IPS-20b (cell line): ENCODE data around the gene RPP30.

Source experiments
- H3K27ac ChIP-seq: one replicate; pipeline ENCODE4 v1.5.1; 2013; ENCODE audit warnings: low read length
- H3K27me3 ChIP-seq: 2 replicates; pipeline ENCODE4 v1.6.1; 2013; ENCODE audit warnings: mild to moderate bottlenecking, low read length, inconsistent platforms; ENCODE audit not compliant: insufficient read depth
- H3K36me3 ChIP-seq: 2 replicates; pipeline ENCODE4 v1.6.1; 2013; ENCODE audit warnings: low read depth, mild to moderate bottlenecking, inconsistent platforms, low read length, moderate library complexity; ENCODE audit not compliant: insufficient read depth
- H3K4me1 ChIP-seq: 2 replicates; pipeline ENCODE4 v1.6.1; 2013; ENCODE audit warnings: mild to moderate bottlenecking, control low read depth, inconsistent platforms, low read length, moderate library complexity; ENCODE audit not compliant: insufficient read depth
- H3K4me3 ChIP-seq: 2 replicates; pipeline ENCODE4 v1.5.1; 2013; ENCODE audit warnings: mild to moderate bottlenecking, low read length, inconsistent platforms
- H3K9ac ChIP-seq: 2 replicates; pipeline ENCODE4 v1.6.1; 2013; ENCODE audit warnings: low read depth, mild to moderate bottlenecking, inconsistent platforms, low read length, moderate library complexity
- H3K9me3 ChIP-seq: 2 replicates; pipeline ENCODE4 v1.6.1; 2013; ENCODE audit warnings: mild to moderate bottlenecking, low read depth, low read length, inconsistent platforms; ENCODE audit not compliant: insufficient read depth

The RPP30 gene

GRCh38 chr10:90906596-90906995 is 34.8 kb downstream of the RPP30 start:
- H3K27me3 ChIP-seq = no peaks in the 10 kb centered on the region; the same call in 1 of the 2 replicates
- no peak overlapping the region for H3K9ac ChIP-seq
- peaks cover 31% of the 10 kb centered on the region; the same call in 1 of the 2 replicates for H3K36me3 ChIP-seq
- H3K27ac ChIP-seq = no peak overlapping the region
- H3K4me3 ChIP-seq = no peak overlapping the region
- peaks cover 5% of the 10 kb centered on the region; the same call in 1 of the 2 replicates for H3K9me3 ChIP-seq
- no peaks in the 10 kb centered on the region for H3K4me1 ChIP-seq

- H3K36me3 ChIP-seq = 0 out of 2 replicates have a peak, but pooled peaks cover 7% of the 10 kb centered on the region
- no peak overlapping the region for H3K4me3 ChIP-seq
- no peak overlapping the region for H3K9ac ChIP-seq
- H3K27ac ChIP-seq = no peak overlapping the region
- 0 out of 2 replicates have a peak, but pooled peaks cover 3% of the 10 kb centered on the region for H3K4me1 ChIP-seq
- H3K27me3 ChIP-seq = peaks cover 47% of the 10 kb centered on the region
- peaks cover 5% of the 10 kb centered on the region; the same call in 1 of the 2 replicates for H3K9me3 ChIP-seq
Observed at GRCh38 chr10:90911133-90912051, 39.6 kb downstream of the RPP30 start.

GRCh38 chr10:90912174-90912573 is 40.4 kb downstream of the RPP30 start:
- H3K27me3 ChIP-seq = peaks cover 55% of the 10 kb centered on the region

GRCh38 chr10:90912854-90913479 is 41.2 kb downstream of the RPP30 start:
- Histone ChIP-seq H3K4me3 (no peak overlapping the region), H3K36me3 (no peaks in the 10 kb centered on the region), H3K27me3 (peaks cover 63% of the 10 kb centered on the region), H3K9me3 (peaks cover 5% of the 10 kb centered on the region; the same call in 1 of the 2 replicates), H3K9ac (no peak overlapping the region), H3K27ac (no peak overlapping the region), H3K4me1 (0 out of 2 replicates have a peak, but pooled peaks cover 3% of the 10 kb centered on the region)

More at GRCh38 chr10:90912174-90912573, 40.4 kb downstream of the RPP30 start:
- Histone ChIP-seq H3K36me3 (0 out of 2 replicates have a peak, but pooled peaks cover 5% of the 10 kb centered on the region), H3K9ac (no peak overlapping the region), H3K27ac (no peak overlapping the region), H3K4me1 (0 out of 2 replicates have a peak, but pooled peaks cover 3% of the 10 kb centered on the region), H3K9me3 (peaks cover 5% of the 10 kb centered on the region; the same call in 1 of the 2 replicates), H3K4me3 (no peak overlapping the region)

GRCh38 chr10:90913774-90914420 is 42.1 kb downstream of the RPP30 start:
- Histone ChIP-seq H3K27ac (no peak overlapping the region), H3K9me3 (peaks cover 5% of the 10 kb centered on the region; the same call in 1 of the 2 replicates), H3K27me3 (peaks cover 72% of the 10 kb centered on the region), H3K4me3 (no peak overlapping the region), H3K9ac (no peak overlapping the region), H3K4me1 (0 out of 2 replicates have a peak, but pooled peaks cover 3% of the 10 kb centered on the region), H3K36me3 (no peaks in the 10 kb centered on the region)

- H3K27me3 ChIP-seq = peaks cover 85% of the 10 kb centered on the region
- H3K9me3 ChIP-seq = peaks cover 3% of the 10 kb centered on the region; the same call in 1 of the 2 replicates
- no peak overlapping the region for H3K27ac ChIP-seq
- no peak overlapping the region for H3K9ac ChIP-seq
- H3K4me1 ChIP-seq = peaks cover 5% of the 10 kb centered on the region; the same call in 1 of the 2 replicates
- H3K36me3 ChIP-seq = no peaks in the 10 kb centered on the region
- no peak overlapping the region for H3K4me3 ChIP-seq
Observed at GRCh38 chr10:90914992-90915765, 43.4 kb downstream of the RPP30 start.

GRCh38 chr10:90915766-90916075 is 43.9 kb downstream of the RPP30 start:
- Histone ChIP-seq H3K36me3 (no peaks in the 10 kb centered on the region), H3K27ac (no peak overlapping the region), H3K4me3 (no peak overlapping the region), H3K4me1 (peaks cover 9% of the 10 kb centered on the region; the same call in 1 of the 2 replicates), H3K9me3 (no peaks in the 10 kb centered on the region), H3K27me3 (peaks cover 91% of the 10 kb centered on the region), H3K9ac (no peak overlapping the region)

- Histone ChIP-seq H3K27ac (no peak overlapping the region), H3K9ac (no peak overlapping the region), H3K4me3 (no peak overlapping the region), H3K9me3 (no peaks in the 10 kb centered on the region), H3K4me1 (peaks cover 9% of the 10 kb centered on the region; the same call in 1 of the 2 replicates), H3K36me3 (no peaks in the 10 kb centered on the region), H3K27me3 (peaks cover 99% of the 10 kb centered on the region)
Observed at GRCh38 chr10:90916392-90917237, 44.8 kb downstream of the RPP30 start.

- Histone ChIP-seq H3K27me3 (peaks cover 99% of the 10 kb centered on the region), H3K36me3 (no peaks in the 10 kb centered on the region), H3K4me3 (no peak overlapping the region)
Observed at GRCh38 chr10:90917238-90917967, 45.6 kb downstream of the RPP30 start.

GRCh38 chr10:90917968-90918318 is 46.2 kb downstream of the RPP30 start:
- Histone ChIP-seq H3K4me3 (no peak overlapping the region), H3K27me3 (peaks cover 99% of the 10 kb centered on the region), H3K36me3 (no peaks in the 10 kb centered on the region)

More at GRCh38 chr10:90917238-90917967, 45.6 kb downstream of the RPP30 start:
- Histone ChIP-seq H3K9ac (no peak overlapping the region), H3K4me1 (peaks cover 6% of the 10 kb centered on the region; the same call in 1 of the 2 replicates), H3K9me3 (no peaks in the 10 kb centered on the region), H3K27ac (no peak overlapping the region)

More at GRCh38 chr10:90917968-90918318, 46.2 kb downstream of the RPP30 start:
- Histone ChIP-seq H3K4me1 (peaks cover 6% of the 10 kb centered on the region; the same call in 1 of the 2 replicates), H3K27ac (no peak overlapping the region), H3K9ac (no peak overlapping the region), H3K9me3 (no peaks in the 10 kb centered on the region)
